Activated CD8-positive, alpha-beta memory T cell treated with anti-CD3 and anti-CD28 coated beads for 24 hours (primary cell): ENCODE data around the gene KRTAP16-1.

Experiments used
- DNase-seq: peaks from one replicate; pipeline ENCODE4 v3.0.0-alpha.2; 2020

KRTAP16-1 gene

DNA sequence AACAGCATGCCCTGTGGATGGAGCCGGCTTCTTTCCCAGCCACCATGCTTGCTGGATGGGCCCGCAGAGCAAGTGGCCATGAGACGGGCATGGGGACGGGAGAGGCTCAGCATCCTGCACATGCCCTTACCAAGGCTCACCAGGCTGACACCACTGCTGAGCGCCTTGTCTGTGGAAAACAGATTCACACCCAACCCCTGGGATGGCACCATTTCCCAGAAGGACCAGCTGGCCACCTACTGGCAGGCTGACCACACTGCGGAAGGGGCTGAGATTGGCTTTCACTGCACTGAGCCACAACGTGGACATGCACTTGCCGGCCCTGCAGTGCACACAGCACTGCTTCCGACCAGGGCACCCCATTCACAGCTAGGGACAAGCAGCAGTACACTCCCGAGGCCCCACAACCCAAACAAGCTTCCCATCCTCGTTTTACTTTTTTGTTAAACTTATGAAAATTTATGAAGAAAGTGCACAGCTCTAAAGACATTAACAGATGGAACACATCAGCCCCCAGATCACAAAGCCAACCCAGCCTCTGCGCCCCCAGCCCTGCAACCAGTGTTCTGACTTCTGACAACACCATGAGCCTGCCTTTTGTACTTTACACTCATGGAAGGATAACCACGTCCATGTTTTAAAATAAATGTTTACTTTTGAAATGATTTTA lies 20.3 kb upstream of the KRTAP16-1 start:
- peak; percentile 64 for DNase-seq

DNA sequence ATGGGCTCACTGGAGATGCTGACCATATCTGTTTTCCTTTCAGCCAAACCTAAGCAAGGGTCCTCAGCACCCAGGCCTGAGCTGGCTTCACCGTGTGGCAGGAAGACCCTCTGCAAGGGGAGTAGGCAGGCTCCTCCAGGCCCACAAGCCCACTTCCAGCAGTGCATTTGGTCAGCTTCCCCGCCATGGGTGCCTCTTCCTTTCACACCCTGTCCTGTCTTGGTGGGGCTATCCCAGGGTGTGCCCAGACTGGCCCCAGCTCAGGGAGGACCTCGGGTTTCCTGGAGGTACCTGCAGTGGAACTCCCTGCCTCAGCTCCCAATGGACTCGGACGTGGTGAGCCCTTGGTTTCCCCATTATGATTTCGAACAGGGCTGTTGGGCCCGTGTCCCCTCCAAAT lies 19.1 kb upstream of the KRTAP16-1 start:
- DNase-seq, result no peak

DNA sequence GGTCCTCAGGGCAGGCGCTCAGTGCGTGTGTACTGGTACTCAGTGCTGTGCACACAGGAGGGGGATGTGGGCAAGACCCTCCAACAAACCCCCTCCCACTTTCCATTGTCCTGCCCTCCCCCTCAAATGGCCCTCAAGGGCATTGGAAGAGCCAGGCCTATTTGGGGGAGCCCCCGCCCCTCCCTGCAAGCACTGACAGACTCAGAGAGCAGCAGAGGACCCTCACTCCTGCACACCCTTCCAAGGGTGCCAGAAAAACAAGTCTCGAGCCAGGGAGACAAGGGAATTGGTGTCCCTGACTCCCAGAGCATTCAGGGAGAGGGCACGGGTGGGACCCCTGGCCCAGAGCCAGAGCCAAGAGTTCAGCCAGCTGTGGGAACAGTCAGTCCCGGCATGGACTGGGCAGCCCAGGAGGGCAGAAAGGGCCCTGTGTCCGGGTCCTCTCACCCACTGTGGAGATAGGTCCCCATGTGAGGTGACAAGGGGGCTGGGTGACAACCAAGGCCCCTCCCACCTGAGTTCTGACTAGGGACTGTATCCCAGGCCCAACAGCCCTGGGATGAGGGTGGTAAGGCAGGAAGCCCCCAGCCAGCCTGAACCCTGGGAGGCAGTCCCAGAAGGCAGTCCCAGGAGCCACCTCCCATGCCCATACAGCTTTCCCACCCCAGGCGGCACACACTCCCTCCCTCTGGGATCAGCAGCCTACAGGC lies 18.5 kb upstream of the KRTAP16-1 start:
- peak; percentile 56 for DNase-seq

DNA sequence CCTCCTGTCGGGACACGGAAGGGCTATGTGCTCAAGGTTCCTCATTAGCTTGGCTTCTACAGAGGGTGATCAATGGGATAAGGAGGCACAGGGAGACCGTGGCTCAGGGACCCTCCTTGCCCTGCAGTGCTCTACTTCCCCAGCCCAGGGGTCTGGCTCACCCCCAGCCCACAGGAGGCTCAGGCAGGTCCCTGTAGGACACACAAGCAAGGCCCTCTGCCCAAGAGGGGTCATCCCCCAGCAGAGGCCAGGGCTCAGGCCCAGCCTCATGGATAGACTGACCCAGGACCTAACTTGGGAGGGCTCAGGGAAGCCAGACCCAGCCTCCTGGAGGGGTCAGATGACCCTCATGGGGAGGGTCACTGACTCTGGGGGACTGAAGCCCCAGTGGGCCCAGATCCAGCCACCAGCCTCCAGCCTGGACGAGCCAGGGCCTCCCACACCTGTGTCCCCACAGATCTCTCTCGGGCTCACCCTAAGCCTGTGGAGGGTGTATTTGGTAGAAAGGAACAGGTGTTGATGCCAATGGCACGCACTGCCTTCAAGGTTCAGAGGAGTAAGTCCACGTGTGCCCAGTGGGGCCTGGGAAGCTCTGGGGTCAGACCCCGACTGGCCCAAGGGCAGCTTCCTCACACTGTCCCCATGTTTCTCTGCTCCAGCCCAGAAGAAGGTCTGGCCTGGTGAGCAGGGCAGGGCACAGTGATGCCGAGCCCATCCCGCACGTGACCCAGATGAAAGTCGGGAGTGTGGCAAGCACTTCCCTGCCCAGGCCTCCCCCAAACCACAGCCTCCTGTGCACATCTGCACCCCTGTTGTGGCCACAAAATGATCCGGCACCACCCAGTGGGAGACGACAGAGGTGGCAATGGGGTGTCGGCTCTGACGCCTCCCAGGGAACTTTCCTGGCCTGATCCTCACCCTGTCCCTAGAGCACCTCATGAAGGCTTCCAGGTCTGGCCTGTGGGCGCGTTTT lies 17.4 kb upstream of the KRTAP16-1 start:
- DNase-seq, result peak; percentile 58

- DNase-seq, result no peak
Observed at GRCh38 chr17:41325611-41326010, 16.5 kb upstream of the KRTAP16-1 start.

DNA sequence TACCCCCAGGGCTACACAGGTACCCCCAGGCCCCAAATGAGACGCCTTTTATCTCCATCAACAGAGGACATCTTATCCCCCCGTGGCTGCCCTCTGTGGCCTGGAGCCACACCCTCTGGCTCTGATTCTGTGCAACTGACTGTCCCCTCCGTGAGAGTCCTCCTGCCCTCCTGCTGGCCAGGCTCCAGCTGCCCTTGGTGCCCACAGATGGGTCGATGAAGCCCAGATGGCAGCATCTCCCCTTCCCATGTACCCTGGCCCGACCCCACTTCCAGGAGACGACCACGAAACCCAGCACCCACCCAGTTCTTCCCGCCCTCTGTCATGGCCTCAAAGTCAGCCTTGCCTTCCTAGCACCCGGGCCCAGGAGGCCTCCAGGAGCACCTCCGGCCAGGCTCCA lies 16.0 kb upstream of the KRTAP16-1 start:
- DNase-seq, result peak; percentile 52

GRCh38 chr17:41324180-41325075 lies 15.3 kb upstream of the KRTAP16-1 start:
- peak; percentile 59 for DNase-seq

DNA sequence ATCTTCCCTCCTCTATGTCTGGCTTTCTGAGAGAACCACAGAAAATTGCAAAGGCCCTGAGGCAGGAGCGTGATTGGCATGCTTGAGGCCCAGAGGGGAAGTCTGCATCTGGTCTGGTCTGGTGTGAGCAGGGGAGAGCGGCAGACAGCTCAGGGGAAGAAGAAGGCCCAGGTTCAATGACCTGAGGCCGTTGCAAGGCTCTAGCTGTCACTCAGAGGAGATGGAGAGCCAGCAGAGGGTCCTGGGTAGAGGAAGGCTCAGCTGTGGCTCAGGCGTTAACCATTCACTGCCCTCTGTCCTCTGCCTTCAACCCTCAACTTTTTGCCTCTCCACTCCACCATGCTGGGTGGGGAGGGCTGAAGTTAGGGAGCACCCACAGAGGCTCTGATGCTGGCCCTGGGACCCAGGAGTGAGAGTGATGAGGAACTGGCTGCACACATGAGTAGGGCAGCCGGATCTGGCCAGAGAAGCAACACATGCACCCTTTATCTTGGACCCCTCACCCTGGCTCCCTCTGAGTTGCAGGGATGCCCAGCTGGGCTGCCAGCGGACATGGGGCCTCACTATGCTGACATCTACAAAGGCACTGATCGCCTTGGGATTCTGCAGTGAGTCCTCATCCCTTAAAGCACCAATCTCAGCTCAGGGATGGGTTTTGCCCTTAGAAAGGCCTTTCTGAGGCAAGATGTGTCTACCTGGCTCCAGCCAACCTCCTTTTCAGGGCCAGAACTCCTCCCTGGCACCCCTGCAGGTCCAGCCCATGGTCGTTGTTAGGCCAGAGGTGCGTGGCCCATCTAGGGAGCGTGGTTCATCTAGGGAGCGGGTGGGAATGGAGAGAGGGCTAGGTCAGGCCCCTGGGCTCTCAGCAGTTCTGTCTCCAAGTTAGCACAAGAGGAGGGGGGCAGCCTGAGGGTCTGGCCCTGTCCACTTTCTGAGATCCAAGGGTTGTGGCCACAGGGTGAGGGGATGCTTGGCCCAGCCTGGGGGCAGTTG lies 14.1 kb upstream of the KRTAP16-1 start:
- DNase-seq, result peak; percentile 51

DNA sequence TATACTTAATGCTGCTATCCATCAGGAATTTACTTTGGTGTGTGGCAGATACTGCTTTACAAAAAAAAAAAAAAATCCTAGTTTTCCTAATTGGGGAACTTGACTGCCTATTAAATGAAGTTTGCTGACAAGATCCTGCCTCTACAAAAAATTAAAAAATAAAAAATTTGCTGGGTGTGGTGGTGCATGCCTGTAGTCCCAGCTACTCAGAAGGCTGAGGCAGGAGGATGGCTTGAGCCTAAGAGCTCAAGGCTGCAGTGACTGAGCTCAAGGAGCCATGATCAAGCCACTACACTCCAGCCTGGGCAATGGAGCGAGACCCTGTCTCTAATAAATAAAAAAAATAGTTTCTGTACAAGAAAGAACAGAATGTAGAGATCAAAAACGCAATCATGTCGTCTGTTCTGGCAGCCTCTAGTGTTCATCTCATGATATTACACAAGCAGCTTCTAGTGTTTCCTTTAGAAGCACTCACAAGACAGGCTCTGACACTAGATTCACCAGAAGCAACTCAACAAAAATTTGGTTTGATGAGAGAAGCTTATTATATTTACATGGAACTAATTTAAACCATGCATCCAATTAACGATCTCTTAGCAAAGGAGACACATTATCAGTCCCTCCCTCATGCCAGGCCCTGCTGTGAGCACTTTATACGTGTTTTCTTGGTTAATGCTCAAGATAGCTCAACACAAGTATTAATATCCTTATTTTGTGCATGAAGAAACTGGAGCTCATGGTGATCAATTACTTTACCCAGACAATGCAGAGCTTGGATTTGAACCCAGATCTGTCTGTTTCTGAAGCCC lies 13.2 kb upstream of the KRTAP16-1 start:
- DNase-seq, result peak; percentile 56

DNA sequence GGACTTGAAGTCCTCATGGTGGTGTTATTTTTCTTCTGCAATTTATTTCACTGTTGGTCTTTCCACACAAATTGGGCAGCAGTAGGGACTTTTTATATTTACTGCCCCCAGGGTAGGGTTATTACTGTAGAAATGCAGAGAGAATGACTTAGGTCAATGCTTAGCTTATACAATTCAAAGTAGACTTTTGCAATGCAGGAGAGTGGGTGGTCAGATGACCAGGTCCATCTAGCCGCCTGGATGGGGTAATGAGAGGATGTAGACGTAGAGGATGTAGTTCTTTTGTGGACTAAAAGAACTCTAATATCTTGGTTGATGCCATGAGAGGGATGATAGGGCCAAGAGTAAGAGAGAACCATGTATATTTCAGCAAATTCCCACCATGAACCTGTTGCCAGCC lies 9.1 kb upstream of the KRTAP16-1 start:
- no peak for DNase-seq

DNA sequence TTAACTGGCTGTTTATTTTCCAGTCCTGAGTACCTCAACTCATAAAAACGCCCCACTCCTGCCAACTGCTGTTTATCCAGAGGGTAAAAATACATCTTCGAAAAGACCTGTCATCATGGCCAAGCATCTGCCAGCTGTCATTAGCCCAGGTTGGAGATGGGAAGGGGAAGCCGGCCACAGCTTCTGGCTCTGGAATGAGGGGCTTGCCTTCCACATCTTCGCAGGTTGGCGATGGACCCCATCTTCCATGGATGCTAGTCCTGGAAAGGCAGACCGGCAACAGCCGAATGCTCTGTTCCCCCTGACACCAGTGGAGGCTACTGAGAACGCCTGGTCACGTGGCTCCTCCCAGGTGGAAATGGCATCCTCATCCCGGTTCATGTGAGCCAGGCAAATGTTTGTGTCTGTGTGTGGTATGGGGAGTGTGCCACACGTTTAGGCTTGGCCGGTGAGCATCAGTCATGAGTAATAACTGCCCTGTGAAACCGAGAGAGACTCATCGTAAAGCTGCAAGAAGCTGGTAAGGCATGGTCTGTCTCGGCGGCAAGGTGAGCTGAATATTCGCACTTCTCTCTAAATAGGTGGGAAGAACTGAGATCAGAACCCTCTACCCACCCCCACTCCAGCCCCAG lies 6.8 kb upstream of the KRTAP16-1 start:
- no peak for DNase-seq

DNA sequence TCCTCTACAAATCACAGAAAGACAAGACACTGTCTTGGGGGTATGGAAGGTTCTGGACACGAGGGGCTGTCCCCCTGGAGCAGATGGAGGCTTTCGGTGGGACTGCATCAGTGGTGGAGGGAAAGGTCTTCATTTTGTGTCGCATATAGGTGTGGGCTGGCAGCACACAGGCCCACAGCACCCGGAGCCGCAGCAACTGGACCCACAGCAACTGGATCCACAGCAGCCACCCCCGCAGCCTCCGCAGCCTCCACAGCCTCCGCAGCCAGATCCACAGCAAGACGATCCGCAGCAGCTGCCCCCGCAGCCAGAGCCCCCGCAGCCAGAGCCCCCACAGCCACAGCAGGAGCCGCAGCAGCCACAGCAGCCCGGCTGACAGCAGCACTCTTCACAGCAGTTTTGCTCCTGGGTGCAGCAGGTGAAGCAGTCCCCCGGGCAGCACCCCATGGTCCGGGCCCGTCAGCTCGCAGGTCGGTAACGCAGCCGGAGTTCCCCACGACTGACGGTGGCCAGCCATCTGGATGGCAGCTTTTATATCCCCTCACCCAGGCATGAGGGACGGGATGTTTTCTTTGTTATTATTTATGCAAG lies 6.2 kb upstream of the KRTAP16-1 start, which contains the start of gene KRTAP17-1:
TSS of gene KRTAP17-1 (minus strand) at position 507 of the 591 bp plus-strand sequence. CDS start at position 447, 60 bp downstream.
- DNase-seq, result no peak

DNA sequence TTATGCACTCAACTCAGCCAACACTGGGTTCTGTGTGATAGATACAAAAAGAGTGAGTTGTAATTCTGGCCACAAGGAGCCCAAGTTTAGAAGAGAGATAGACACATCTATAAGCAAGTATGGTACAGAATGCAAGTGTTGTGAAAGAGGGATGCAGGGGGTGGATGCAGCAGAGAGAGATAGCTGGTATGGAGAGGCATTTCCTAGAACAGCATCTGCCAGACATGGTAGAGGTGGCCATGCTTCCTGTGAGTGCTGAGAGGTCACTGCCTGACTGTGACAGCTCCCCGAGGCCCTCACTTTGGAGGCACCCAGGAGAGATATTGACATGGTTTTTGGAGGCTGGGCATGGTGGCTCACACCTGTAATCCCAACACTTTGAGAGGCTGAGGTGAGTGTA lies 2.0 kb upstream of the KRTAP16-1 start:
- no peak for DNase-seq

DNA sequence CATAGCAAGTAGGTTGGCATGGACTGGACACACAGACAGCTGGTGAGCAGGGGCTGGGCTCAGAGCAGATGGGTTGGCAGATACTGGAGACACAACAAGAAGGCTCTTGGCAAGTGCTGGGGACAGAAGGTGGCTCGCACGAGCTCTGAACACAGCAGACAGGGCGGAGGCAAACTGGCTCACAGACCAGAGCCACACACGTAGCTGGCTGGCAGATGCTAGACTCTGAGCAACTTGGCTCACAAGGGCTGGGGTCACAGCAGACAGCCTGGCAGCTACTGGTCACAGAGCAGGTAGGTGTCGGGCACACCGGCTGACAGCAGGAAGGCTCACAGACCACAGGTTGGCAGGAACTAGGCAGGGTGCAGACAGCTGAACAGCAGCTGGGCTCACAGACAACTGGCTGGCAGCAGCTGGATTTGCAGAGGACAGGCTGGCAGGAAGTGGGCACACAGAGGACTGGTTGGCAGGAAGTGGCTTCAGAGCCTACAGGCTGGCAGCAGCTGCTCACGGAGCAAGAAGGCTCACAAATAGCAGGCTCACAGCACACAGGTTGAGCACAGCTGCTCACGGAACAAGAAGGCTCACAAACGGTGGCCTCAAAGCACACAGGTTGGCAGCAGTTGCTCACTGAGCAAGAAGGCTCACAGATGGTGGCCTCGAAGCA lies 725 bp downstream of the KRTAP16-1 start:
- peak; percentile 79 for DNase-seq

GRCh38 chr17:41307647-41308046 lies 1.5 kb downstream of the KRTAP16-1 start:
- DNase-seq, result no peak

DNA sequence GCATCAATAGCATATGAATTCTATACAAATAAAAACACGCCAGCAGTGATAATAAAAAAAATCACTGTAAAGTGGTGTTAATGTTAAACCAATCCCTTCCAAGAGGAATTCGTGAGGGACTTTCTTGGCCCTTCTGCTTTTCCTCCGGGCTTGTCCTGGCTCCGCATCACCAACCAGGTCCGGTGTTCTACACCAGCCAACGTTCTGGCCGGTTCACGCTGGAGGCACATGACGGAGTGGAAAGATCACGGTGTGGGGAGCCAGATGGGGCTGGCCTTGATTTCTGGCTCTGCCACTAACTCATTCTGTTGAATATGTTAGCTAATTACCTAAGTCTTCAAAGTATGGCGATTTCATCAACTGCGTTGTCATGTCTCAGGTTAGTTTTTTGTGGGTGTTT lies 5.0 kb downstream of the KRTAP16-1 start:
- no peak for DNase-seq

DNA sequence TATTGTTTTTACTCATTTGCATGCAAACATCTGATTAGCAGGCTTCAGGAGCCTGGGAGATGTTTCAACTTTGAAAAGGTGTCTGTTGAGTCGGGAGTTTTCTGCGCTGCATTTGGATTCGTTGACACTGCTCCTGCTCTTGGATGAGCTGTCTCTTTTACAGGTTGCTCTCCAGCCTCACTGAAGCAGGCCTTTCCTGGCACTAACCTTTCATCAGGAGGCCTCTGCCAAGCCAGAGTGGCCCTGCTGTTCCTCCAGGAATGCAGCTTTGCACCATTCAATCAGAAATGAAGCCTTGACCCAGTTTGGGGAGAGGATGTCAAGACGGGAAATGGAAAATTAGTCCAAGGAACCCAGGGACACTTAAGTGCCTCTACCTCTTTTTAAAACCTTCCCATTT lies 6.1 kb downstream of the KRTAP16-1 start:
- no peak for DNase-seq
